ENCODE data around the gene THAP5.

THAP5 gene

GRCh38 chr7:108590606-108591005 is 21.1 kb upstream of the THAP5 start:
- no peak for DNase-seq
- H3K27me3 ChIP-seq (ENCODE audit: insufficient read depth, low read depth, severe bottlenecking), result no peaks in the 10 kb centered on the region
- no peak overlapping the region for H3K4me3 ChIP-seq (ENCODE audit: low read depth, low read length)
- no peak for TF ChIP-seq CTCF (IDR thresholded peaks at IDR 0.05; ENCODE audit: low read depth, low read length)
- peak overlapping the region; percentile 14; the same call in 1 of the 2 replicates for H3K27ac ChIP-seq
- H3K9me3 ChIP-seq (ENCODE audit: severe bottlenecking), result no peaks in the 10 kb centered on the region
- no peaks in the 10 kb centered on the region for H3K36me3 ChIP-seq

DNA sequence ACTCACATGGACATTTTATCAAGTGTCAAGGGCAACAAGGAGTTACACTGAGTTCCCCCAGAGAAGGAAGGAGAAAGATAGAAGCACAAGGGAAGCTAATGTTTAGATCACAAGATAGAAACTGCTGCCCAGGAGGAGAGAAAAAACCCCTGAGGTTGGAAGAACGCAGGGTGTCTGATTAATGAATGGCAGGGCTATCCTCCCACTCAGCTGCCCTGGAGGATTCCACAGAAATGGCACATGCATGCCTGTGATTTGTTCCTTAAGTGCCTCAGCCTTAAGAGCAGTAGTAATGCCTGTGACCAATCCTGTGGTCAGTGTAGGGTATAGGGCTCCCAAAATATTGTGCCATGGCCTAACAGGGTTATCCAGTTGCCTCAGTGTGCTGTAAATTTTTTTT is 20.4 kb upstream of the THAP5 start:
- no peaks in the 10 kb centered on the region for H3K9me3 ChIP-seq (ENCODE audit: severe bottlenecking)
- H3K36me3 ChIP-seq, result no peaks in the 10 kb centered on the region
- DNase-seq, result peak; percentile 23
- TF ChIP-seq CTCF (IDR thresholded peaks at IDR 0.05; ENCODE audit: low read depth, low read length), result no peak
- H3K27ac ChIP-seq, result no peak overlapping the region; the same call in 1 of the 2 replicates
- H3K27me3 ChIP-seq (ENCODE audit: insufficient read depth, low read depth, severe bottlenecking), result no peaks in the 10 kb centered on the region
- H3K4me3 ChIP-seq (ENCODE audit: low read depth, low read length), result no peak overlapping the region

- DNase-seq, result no peak
- Histone ChIP-seq H3K27me3 (ENCODE audit: insufficient read depth, low read depth, severe bottlenecking) (no peaks in the 10 kb centered on the region), H3K4me3 (ENCODE audit: low read depth, low read length) (no peak overlapping the region), H3K9me3 (ENCODE audit: severe bottlenecking) (no peaks in the 10 kb centered on the region), H3K36me3 (no peaks in the 10 kb centered on the region), H3K27ac (no peak overlapping the region)
- TF ChIP-seq CTCF (IDR thresholded peaks at IDR 0.05; ENCODE audit: low read depth, low read length), result no peak
These were observed 19.7 kb upstream of the THAP5 start for GRCh38 chr7:108589199-108589598.

GRCh38 chr7:108586274-108586710 is 16.8 kb upstream of the THAP5 start:
- Histone ChIP-seq H3K4me3 (ENCODE audit: low read depth, low read length) (no peak overlapping the region), H3K36me3 (no peaks in the 10 kb centered on the region), H3K9me3 (ENCODE audit: severe bottlenecking) (no peaks in the 10 kb centered on the region), H3K27me3 (ENCODE audit: insufficient read depth, low read depth, severe bottlenecking) (no peaks in the 10 kb centered on the region), H3K27ac (no peak overlapping the region)
- no peak for DNase-seq
- no peak for TF ChIP-seq CTCF (IDR thresholded peaks at IDR 0.05; ENCODE audit: low read depth, low read length)

GRCh38 chr7:108585843-108586242 is 16.3 kb upstream of the THAP5 start:
- Histone ChIP-seq H3K4me3 (ENCODE audit: low read depth, low read length) (no peak overlapping the region), H3K36me3 (no peaks in the 10 kb centered on the region), H3K27ac (no peak overlapping the region), H3K27me3 (ENCODE audit: insufficient read depth, low read depth, severe bottlenecking) (no peaks in the 10 kb centered on the region), H3K9me3 (ENCODE audit: severe bottlenecking) (no peaks in the 10 kb centered on the region)
- TF ChIP-seq CTCF (IDR thresholded peaks at IDR 0.05; ENCODE audit: low read depth, low read length), result no peak
- DNase-seq, result no peak

DNA sequence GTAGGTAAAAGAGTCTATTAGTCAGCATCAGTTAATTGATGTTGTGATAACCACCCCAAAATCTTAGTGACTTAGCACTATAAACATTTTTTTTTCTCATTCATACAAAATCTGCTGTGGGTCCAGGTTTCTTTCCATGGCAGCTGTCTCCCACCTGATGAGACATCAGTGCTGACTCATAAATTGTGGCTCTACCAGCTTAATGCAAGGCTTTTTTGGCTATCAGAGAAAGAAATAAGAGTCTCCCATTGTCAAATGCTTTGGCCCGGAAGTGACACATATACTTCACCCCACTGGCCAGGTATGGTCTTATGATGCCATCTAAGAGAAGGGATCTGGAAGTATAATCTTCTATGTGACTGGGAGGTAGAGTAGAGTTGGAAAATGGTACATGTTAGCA is 14.7 kb upstream of the THAP5 start:
- no peaks in the 10 kb centered on the region for H3K36me3 ChIP-seq
- no peak overlapping the region for H3K4me3 ChIP-seq (ENCODE audit: low read depth, low read length)
- DNase-seq, result no peak
- H3K27me3 ChIP-seq (ENCODE audit: insufficient read depth, low read depth, severe bottlenecking), result no peaks in the 10 kb centered on the region
- TF ChIP-seq CTCF (IDR thresholded peaks at IDR 0.05; ENCODE audit: low read depth, low read length), result no peak
- H3K27ac ChIP-seq, result no peak overlapping the region
- peaks cover 4% of the 10 kb centered on the region for H3K9me3 ChIP-seq (ENCODE audit: severe bottlenecking)

Measured in WERI-Rb-1 (cell line).